Activated CD4-positive, alpha-beta T cell treated with anti-CD3 and anti-CD28 coated beads, Interleukin-2, amount 50 U/mL, for 24 hours (primary cell): ENCODE measurements around the gene EPM2A.
"Not testable (repeated sequence)": the region's sequence is repeated elsewhere in the genome, so short reads cannot be mapped to it uniquely, and the experiment has no call there.

Experiments
- DNase-seq, 2 donors: peaks; one replicate each; pipeline ENCODE4 v3.0.0-alpha.2; 2020; ENCODE audit warnings: low read depth in 1 of 2, low spot score in 1 of 2

The EPM2A gene

DNA sequence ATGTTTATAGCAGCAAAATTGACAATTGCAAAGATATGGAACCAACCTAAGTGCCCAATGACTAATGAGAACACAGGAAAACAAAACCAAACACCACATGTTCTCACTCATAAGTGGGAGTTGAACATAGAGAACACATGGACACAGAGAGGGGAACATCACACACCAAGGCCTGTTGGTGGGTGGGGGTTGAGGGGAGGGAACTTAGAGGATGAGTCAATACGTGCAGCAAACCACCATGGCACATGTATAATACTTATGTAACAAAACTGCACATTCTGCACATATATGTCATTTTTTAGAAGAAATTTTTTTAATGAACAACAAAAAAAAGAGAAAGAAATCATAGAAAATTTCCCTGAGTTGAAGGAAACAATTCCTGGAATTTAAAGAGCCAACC lies 3.9 kb downstream of the EPM2A start:
- DNase-seq: no peak

DNA sequence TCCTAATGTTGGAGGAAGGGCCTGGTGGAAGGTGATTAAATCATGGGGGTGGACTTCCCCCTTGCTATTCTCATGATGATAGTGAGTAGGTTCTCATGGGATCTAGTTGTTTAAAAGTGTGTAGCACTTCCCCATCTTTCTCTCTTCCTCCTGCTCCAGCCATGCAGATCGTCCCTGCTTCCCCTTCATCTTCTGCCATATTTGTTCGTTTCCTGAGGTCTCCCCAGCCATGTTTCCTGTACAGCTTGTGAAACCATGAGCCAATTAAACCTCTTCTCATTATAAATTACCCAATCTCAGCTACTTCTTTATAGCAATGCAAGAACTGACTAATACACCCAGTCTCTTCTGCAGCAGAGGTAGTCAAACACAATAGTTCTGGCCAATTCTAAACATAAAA lies 5.4 kb downstream of the EPM2A start:
- DNase-seq: no peak

DNA sequence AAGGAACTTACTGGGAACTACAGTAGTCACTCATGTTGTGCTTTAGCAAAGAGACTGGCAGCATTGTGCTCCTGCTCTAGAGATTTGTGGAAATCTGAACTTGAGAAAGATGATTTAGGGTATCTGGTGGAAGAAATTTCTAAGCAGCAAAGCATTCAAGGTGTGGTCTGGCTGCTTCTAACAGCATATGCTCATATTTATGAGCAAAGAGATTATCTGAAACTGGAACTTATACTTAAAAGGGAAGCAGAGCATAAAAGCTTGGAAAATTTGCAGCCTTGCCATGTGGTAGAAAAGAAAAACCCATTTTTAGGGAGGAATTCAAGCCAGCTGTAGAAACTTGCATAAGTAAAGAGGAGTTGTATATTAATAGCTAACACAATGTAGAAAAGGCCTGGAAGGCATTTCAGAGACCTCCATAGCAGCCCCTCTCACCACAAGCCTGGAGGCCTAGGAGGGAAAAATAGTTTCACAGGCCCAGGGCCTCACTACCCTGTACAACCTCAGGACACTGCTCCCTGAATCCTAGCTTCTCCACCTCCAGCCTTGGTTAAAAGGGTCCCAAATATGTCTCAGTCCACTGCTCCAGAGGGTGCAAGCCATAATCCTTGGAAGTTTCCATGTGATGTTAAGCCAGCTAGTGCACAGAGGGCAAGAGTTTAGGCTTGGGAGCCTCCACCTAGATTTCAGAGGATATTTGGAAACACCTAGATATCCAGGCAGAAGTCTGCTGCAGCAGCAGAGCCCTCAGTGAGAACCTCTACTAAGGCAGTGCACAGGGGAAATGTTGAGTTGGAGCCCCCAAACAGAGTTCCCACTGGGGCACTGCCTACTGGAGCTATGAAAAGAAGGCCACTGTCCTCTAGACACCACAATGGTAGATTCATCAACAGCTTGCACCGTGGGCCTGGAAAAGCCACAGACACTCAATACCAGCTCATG lies 6.6 kb downstream of the EPM2A start:
- no peak for DNase-seq

DNA sequence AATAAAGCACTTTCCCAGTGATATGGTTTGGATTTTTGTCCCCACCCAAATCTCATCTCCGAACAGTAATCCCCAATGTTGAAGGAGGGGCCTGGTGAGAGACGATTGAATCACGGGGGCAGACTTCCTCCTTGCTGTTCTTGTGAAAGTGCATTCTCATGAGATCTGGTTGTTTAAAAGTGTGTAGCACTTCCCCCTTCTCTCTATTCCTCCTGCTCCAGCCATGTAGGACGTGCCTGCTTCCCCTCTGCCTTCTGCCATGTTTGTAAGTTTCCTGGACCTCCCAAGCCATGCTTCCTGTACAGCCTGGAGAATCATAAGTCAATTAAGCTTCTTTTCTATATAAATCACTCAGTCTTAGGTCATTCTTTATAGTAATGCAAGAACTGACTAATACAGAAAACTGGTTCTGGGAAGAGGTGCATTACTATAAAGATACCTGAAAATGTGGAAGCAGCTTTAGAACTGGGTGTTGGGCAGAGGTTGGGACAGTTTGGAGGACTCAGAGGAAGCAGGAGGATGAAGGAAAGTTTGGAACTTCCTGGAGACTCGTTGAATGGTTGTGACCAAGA lies 7.4 kb downstream of the EPM2A start:
- no peak for DNase-seq

DNA sequence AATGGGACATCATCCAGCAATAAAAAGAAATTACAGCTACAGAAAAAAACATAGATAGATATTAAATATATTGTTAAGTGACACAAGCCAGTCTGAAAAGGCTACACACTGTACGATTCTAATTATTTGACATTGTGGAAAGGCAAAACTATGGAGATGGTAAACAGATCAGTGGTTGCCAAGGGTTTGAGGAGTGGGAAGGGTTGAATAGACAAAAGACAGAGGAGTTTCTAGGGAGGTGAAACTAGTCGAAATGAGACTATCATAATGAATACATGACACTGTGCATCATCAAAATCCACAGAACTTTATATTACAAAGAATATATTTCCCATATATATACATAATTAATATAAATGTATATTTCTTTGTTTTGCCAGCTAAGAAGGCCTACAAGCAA lies 9.8 kb downstream of the EPM2A start:
- no peak for DNase-seq

DNA sequence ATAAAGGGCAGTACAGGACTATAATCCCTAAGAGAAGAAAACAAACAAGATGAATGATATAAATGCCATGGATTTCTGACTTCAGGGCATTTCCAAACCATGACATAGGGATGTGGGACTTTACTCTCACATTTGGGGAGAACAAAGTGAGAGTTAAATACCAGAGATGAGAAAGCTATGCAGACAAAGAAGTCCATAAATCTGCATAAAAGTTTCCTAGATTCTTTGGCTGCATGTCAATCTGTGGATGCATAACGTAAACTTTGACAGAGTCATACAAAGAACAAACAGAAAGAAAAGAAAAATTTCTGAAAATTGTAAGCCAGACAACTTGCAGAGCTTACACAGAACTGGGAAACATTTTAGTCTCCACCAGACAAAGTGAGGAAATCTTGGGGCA lies 11.7 kb downstream of the EPM2A start:
- DNase-seq: no peak

DNA sequence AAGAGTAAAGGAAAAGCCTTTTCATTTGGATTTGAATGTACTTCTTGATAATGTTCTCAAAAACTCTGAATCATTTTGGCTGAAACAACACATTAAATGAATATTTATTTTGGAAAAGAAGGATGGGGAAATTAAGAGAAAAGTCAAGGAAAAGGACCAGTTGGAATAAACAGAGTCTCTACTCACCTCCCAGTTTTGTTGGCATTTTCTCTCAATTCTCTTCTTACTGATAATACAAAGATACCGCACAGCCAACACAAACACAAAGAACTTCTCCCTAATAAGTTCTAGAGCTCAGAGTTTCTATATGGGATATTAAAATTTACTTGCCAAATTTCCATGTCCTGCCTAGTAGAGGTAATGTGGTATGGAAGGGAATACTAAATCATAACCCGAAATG lies 13.1 kb downstream of the EPM2A start:
- no peak for DNase-seq

DNA sequence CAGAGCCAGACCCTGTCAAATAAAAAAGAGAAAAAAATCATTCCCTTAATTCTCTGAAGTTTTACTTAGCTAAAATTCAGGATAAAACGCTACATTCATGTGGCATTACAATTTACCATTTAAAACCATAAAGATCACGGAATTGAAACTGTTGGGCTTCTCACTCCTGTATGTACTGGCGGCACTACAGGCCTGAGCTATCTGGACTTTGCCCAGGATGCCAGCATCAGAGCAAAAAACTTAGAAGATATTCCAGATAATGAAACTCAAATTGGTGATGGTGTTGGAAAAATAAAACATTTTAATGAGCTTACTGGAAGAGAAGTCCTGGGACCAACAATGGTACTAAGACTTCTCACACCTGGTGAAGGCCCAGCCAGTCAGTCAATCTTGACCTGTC lies 14.2 kb downstream of the EPM2A start:
- no peak for DNase-seq

DNA sequence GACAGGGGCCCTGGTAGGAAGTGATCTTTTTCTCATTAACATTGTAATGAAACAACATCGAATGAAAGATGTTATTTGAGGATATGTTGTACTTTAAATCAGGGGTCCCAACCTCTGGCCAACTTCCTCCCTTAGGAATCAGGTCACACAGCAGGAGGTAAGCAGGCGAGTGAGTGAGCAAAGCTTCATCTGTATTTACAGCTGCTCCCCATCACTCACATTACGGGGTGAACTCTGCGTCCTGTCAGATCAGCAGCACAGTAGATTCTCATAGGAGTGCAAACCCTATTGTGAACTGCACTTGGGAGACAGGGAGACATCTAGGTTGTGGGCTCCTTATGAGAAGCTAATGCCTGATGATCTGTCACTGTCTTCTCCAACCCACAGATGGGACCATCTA lies 19.9 kb downstream of the EPM2A start:
- DNase-seq: no peak

DNA sequence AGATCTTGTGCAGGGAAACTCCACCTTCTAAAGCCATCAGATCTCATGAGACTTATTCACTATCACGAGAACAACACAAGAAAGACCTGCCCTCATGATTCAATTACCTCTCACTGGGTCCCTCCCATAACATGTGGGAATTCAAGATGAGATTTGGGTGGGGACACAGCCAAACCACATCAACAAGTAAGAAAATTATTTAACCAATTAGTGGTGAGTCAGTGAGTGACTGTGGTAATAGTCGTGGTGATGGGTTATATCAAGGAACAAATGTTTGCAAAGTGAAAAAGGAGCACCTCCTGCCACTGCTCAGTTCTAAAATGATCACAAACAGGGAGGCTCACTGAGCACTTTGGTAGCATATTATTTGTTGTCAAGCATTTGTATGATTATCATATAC lies 20.6 kb downstream of the EPM2A start:
- DNase-seq: no peak

DNA sequence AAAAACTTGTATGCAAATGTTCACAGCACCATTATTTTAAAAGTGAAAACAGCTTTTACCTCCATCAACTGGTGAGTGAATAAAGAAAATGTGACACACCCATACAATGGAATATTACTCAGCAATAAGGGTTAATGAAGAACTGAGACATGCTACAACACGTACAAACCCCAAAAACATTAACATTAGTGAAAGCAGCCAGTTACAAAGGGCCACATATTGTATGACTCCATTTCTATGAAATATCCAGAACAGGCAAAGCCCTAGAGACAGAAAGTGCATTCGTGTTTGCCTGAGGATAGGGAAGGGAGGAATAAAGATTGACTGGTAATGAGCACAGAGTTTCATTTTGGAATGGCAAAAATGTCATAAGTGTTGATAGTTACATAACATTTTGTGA lies 21.5 kb downstream of the EPM2A start:
- DNase-seq: no peak

DNA sequence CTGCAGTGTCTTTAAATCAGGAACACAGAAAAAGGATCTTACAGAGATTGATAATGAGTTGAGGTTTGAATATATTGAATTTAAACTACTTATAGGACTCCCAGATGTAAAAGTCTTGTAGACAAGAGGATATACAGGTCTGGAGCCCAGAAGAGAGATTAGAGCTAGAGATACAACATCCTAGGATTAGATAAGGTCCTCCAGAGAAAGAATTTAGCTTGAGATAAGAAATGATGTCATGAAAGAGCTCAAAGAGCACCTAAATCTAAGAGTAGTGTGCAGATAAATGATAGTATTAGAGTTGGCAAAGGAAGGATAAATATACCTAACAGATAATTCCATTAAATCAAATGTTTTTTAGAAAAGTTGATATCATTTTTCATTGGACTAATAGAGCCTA lies 23.9 kb downstream of the EPM2A start:
- DNase-seq: no peak

DNA sequence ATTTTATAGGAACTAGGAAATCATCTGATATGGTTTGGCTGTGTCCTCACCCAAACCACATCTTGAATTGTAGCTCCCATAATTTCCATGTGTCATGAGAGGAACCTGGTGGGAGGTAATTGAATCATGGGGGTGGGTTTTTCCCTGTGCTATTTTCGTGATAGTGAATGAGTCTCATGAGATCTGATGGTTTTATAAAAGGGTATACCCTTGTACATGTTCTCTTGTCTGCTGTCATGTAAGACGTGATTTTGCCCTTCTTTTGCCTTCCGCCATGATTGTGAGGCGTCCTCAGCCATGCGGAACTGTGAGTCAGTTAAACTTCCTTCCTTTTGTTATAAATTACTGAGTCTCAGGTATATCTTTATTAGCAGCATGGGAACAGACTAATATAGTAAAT lies 27.9 kb downstream of the EPM2A start:
- no peak for DNase-seq

DNA sequence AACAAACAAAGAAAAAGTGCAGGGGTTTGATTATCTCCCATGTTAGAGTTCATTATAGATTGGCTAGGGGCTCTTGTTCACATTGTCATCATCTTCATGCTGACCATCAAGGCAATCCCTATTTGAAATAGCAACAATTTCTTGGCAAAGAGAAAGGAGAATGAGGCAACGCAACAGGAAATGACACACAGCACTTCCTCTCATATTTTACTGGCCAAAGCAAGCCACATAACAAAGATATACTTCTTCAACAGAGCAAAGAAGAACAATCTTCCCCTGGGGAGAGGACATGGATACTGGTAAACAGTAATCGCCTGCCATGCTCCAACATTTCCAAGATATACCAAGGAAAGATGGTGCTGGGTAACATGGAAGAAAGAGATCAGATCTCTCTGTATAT lies 29.8 kb downstream of the EPM2A start:
- no peak for DNase-seq

DNA sequence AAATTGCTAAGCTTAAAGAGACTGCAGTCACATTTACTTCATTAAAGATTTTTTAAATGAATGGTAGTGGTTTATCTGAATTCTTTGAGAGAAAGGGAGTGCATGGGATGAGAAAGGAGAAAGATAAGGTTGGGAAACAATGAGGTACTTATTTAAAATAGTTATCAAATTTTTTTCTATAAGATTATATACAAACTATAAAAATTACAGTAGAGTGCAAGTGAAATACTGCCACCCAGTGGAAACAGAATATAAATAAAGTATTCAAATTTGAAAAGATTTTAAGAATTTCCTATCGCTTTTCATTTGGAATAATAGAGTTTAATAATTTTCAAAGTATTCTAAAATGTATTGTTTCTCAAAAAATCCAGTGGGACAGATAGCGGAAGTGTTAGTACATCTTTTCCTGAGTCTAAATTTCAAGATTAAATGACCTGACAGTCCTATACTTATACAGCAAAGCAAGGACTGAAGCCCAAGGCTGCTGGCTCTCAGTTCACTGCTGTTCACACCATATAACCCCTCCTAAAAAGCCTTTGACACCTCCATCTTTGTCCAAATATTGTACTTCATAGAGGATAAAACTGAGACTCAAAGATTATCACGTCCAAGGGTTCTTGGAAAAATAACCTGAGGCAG lies 31.1 kb downstream of the EPM2A start:
- no peak for DNase-seq

DNA sequence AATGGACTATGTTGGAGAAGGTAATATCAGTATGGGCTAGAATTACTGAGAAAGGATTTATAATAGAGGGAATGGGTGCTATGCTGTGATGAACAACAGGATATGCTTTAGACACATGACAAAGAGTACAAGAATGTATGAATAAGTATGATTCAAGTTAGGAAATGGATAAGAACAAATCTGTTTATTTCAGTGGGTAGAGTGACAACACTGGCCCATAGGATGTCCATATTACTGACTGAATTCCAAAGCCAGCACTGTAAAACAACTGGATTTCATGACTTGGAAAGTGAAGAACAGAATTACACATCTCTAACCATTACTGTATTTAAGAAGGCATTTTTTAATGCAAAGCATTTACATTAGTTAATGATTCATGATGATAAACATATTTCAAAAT lies 35.9 kb downstream of the EPM2A start:
- no peak for DNase-seq

DNA sequence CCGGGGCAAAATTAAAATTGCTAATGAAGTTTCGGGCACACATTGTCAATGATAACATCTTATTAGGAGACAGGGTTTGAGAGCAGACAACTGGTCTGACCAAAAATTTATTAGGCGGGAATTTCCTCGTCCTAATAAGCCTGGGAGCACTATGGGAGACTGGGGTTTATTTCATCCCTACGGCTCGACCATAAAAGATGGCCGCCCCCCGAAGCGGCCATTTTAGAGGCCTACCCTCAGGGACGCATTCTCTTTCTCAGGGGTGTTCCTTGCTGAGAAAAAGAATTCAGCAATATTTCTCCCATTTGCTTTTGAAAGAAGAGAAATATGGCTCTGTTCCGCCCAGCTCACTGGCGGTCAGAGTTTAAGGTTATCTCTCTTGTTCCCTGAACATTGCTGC lies 37.9 kb downstream of the EPM2A start:
- not testable (repeated sequence) for DNase-seq

DNA sequence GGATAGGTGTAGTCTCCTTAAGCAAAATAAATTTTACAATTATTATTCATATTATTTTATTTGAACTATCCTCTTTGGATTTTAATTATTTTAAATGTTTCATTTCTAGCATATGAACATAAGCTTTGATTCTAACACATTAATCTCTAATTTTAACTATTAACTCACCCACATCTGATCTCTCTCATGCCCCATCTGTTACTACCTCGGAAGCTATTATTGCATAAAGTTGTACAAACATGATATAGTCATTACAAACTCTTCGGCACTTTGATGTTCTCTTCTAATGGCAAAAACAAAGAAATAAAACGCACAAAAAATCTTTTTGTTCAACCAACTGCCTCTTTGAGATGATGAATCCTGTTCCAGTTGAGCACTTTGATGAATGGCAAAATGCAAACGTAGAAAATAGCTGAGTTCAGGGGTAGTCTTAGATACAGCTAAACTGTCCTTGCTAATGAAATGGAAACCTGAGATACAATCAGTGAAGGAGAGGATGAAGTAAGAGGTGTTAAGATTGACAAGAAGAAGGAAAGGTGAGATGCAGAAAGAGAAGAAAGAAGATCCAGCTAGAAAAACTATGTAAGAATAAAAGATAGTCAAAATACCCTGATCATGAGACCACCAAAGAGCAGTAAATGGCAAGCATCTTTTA lies 41.1 kb downstream of the EPM2A start:
- no peak for DNase-seq

DNA sequence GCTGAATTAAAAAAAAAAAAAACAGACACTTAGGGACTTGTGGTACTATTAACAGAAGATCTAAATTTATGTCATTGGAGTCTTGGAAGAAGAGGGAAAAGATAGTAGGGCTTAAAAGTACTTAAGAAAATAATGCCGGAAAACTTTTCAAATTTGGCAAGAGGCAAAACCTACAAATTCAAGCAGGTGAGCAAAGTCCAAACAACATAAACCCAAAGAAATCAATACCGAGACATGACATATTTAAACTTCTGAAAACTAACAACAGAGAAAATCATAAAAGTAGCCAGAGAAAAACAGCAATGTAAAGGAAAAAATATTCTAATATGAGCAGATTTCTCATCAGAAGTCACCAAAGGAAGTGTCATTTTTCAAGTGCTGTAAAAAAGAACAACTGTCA lies 44.4 kb downstream of the EPM2A start:
- no peak for DNase-seq

DNA sequence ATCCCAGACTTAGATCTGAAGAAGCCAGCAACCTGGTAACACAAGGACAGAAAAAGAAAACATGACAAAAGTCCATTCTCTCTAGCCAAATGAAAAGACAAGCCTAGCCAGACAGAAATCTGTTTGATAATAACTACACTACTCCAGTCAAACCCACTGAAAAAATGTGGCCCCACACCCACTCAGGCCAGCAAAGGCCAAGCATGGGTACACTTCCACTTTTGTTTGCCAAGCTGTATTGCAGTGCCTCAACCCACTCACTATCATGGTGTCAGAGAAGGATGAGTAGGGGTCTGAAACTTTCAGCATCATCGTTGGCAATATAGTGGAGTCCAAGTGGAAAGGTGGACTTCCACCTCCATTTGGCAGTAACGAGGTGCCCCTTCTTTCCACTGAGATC lies 45.8 kb downstream of the EPM2A start:
- DNase-seq: no peak

DNA sequence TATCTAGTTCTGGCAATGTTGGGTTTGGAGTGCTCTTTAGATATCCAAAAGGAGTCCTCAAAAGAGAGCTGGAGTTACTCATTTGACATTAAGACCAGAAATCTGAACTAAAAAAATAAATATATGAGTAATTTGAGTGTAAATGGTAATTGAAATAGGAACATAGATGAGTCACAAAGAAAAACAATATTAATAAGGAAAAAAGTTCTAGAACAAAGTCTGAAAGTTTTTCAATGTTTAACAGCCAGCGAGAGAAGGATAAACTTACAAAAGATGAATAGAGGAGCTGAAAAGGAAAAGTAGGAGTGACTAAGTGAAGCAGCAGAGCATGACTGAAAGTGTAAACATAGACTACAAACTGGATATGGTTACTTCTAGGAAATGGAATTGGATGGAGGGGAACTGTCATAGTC lies 46.8 kb downstream of the EPM2A start:
- no peak for DNase-seq

DNA sequence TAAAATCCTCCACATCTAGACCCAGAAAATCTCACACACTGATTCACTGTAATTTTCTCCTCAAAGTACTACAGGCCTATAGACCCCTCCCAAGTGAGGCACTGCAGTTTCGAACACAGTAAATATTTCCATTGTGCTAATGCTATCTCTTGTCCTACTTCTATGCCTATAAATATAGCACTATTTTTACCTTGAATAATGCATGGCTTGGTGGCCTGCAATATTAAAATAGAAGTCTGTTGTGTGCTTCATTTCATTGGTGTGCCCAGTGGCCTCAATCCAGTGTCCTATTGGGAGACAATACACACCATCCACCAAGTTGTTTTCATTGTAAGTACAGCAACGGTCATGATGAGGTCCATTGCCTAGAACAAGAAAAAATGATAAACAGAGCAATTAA lies 49.4 kb downstream of the EPM2A start:
- DNase-seq: no peak
